HCT116 (cell line): ENCODE measurements around the gene RNF227. TPM values are rescaled to one million over a fixed set of nuclear protein-coding genes. Genes with fewer than 3 reads are reported as not detected.

Experiments
- ATAC-seq: fragments of 200-7000 bp; cut with Tn5 transposase; 2 replicates; pipeline ENCODE4 v1.9.1; 2020; ENCODE audit warnings: mild to moderate bottlenecking, moderate library complexity
- BruUV-seq: library from RNA; stranded (reverse); fragments of 400-500 nt; replicated peaks from 2 replicates; lab custom pipeline; 2021; lab: Mats Ljungman, UMichigan
- CTCF ChIA-PET: fragments of 300-600 bp; sonication (Branson Sonifier 250); formaldehyde crosslinking; loops from one replicate; lab custom pipeline; 2021; ENCODE audit warnings: antibody characterized with exemption; lab: Charles Lee
- POLR2A ChIA-PET: fragments of 300-600, 350-600 bp; sonication (Branson Sonifier 250); formaldehyde crosslinking; loops from one replicate; lab custom pipeline; 2021; ENCODE audit warnings: antibody characterized with exemption; lab: Charles Lee
- RAD21 ChIA-PET, 2 experiments: fragments of 300-600 bp; sonication (Branson Sonifier 250); formaldehyde crosslinking; loops; one replicate each; lab custom pipeline; 2023; ENCODE audit warnings: low total read pairs in 2 of 2; ENCODE audit not compliant: uncharacterized antibody in 2 of 2, unreplicated experiment in 2 of 2, low non-redundant PET in 1 of 2; lab: Charles Lee
- DNase-seq: peaks from one replicate; pipeline ENCODE4 v3.0.0-alpha.2; 2010; ENCODE audit warnings: low read depth, low spot score
- H2AFZ ChIP-seq: fragments of 200-600 bp; shearing (Covaris generic), sonication (generic); 2 replicates; pipeline ENCODE4 v1.6.1; 2017; ENCODE audit warnings: low read depth, mixed run types, mixed read lengths, antibody characterized with exemption, low read length; ENCODE audit not compliant: poor library complexity, severe bottlenecking
- H3K27ac ChIP-seq: 2 replicates; pipeline ENCODE4 v1.5.1; 2012; ENCODE audit warnings: low read depth, low read length
- H3K27me3 ChIP-seq: fragments of 200-600 bp; sonication (generic); 2 replicates; pipeline ENCODE4 v1.6.1; 2016; ENCODE audit warnings: mixed run types, low read length, mixed read lengths; ENCODE audit not compliant: insufficient read depth
- H3K36me3 ChIP-seq, 2 experiments: fragments of 200-500 bp in 1 of 2; fragments of 200-600 bp in 1 of 2; sonication (Bioruptor generic) in 1 of 2; sonication (generic) in 1 of 2; 2 replicates each; pipeline versions ENCODE4 v1.5.1 to v1.6.1; 2014 to 2016; ENCODE audit warnings: low read length in 2 of 2, inconsistent platforms in 1 of 2, mixed read lengths in 1 of 2, mixed run types in 1 of 2; ENCODE audit not compliant: insufficient read depth in 2 of 2, control insufficient read depth in 1 of 2
- H3K4me1 ChIP-seq, 2 experiments: fragments of 200-600 bp in 1 of 2; sonication (generic) in 1 of 2; 2 replicates each; pipeline versions ENCODE4 v1.5.1 to v1.6.1; 2012 to 2017; ENCODE audit warnings: low read length in 2 of 2, inconsistent platforms in 1 of 2, mild to moderate bottlenecking in 1 of 2, mixed read lengths in 1 of 2, mixed run types in 1 of 2, moderate library complexity in 1 of 2; ENCODE audit not compliant: insufficient read depth in 2 of 2, control insufficient read depth in 1 of 2
- H3K4me2 ChIP-seq: fragments of 200-600 bp; sonication (generic); 2 replicates; pipeline ENCODE4 v1.6.1; 2017; ENCODE audit warnings: mixed run types, low read length, mixed read lengths
- H3K4me3 ChIP-seq, 2 experiments: fragments of 200-600 bp in 1 of 2; sonication (generic) in 1 of 2; replicated peaks in 1 of 2; 2 replicates each; pipeline ENCODE4 v1.5.1; 2011 to 2016; ENCODE audit warnings: low read length in 2 of 2, control low read depth in 1 of 2, low read depth in 1 of 2, mild to moderate bottlenecking in 1 of 2, mixed read lengths in 1 of 2, mixed run types in 1 of 2
- H3K79me2 ChIP-seq: fragments of 200-600 bp; sonication (generic); 2 replicates; pipeline ENCODE4 v1.6.1; 2017; ENCODE audit warnings: mild to moderate bottlenecking, mixed run types, low read length, moderate library complexity, mixed read lengths; ENCODE audit not compliant: insufficient read depth
- H3K9ac ChIP-seq: fragments of 200-600 bp; sonication (generic); 2 replicates; pipeline ENCODE4 v1.6.1; 2016; ENCODE audit warnings: low read length, mixed read lengths
- H3K9me2 ChIP-seq: fragments of 200-600 bp; sonication (generic), shearing (Covaris generic); 2 replicates; pipeline ENCODE4 v1.6.1; 2017; ENCODE audit warnings: mixed run types, mild to moderate bottlenecking, moderate library complexity; ENCODE audit not compliant: insufficient read depth
- H3K9me3 ChIP-seq, 2 experiments: fragments of 200-500 bp in 1 of 2; fragments of 200-600 bp in 1 of 2; sonication (Bioruptor generic) in 1 of 2; sonication (generic) in 1 of 2; 2 replicates each; pipeline ENCODE4 v1.6.1; 2014 to 2017; ENCODE audit warnings: low read length in 2 of 2, mixed read lengths in 2 of 2, inconsistent platforms in 1 of 2, low read depth in 1 of 2, mild to moderate bottlenecking in 1 of 2, mixed run types in 1 of 2, moderate library complexity in 1 of 2; ENCODE audit not compliant: control insufficient read depth in 1 of 2, insufficient read depth in 1 of 2
- H4K20me1 ChIP-seq: fragments of 200-600 bp; sonication (generic), shearing (Covaris generic); 2 replicates; pipeline ENCODE4 v1.6.1; 2017; ENCODE audit warnings: mixed run types, mild to moderate bottlenecking, moderate library complexity; ENCODE audit not compliant: insufficient read depth
- CBX3 ChIP-seq: IDR thresholded peaks from 2 replicates; pipeline ENCODE4 v1.6.1; 2012; ENCODE audit warnings: low read depth
- CTCF ChIP-seq, 3 experiments: fragments of 200-600 bp in 1 of 3; sonication (generic) in 1 of 3; IDR thresholded peaks in 2 of 3; conservative IDR thresholded peaks in 1 of 3; 2 replicates each; pipeline ENCODE4 v1.5.1; 2012 to 2017; ENCODE audit warnings: low read depth in 2 of 3, low read length in 2 of 3, antibody characterized with exemption in 1 of 3, borderline replicate concordance in 1 of 3, control low read depth in 1 of 3, mild to moderate bottlenecking in 1 of 3, mixed read lengths in 1 of 3, mixed run types in 1 of 3, moderate library complexity in 1 of 3; ENCODE audit not compliant: insufficient read depth in 1 of 3
- EGR1 ChIP-seq: IDR thresholded peaks from 2 replicates; pipeline ENCODE4 v1.6.1; 2012; ENCODE audit warnings: low read depth
- JUND ChIP-seq: IDR thresholded peaks from 2 replicates; pipeline ENCODE4 v1.6.1; 2012
- POLR2A ChIP-seq: IDR thresholded peaks from 2 replicates; pipeline ENCODE4 v1.7.0; 2011; ENCODE audit warnings: borderline replicate concordance; ENCODE audit not compliant: insufficient read depth, insufficient read length; ENCODE audit errors: extremely low read depth
- POLR2AphosphoS5 ChIP-seq: IDR thresholded peaks from 2 replicates; pipeline ENCODE4 v1.6.1; 2011; ENCODE audit warnings: mild to moderate bottlenecking, low read depth, low read length, moderate library complexity
- REST ChIP-seq: IDR thresholded peaks from 2 replicates; pipeline ENCODE4 v1.6.1; 2012; ENCODE audit warnings: low read depth
- SP1 ChIP-seq: IDR thresholded peaks from 2 replicates; pipeline ENCODE4 v1.6.1; 2012; ENCODE audit warnings: low read depth
- SRF ChIP-seq: IDR thresholded peaks from 2 replicates; pipeline ENCODE4 v1.6.1; 2012; ENCODE audit warnings: low read depth
- ZBTB33 ChIP-seq: IDR thresholded peaks from 2 replicates; pipeline ENCODE4 v1.6.1; 2011; ENCODE audit warnings: mild to moderate bottlenecking, low read length, moderate library complexity; ENCODE audit not compliant: insufficient replicate concordance; ENCODE audit errors: extremely low read depth
- ZFX ChIP-seq: fragments of 450-650 bp; IDR thresholded peaks from 2 replicates; pipeline ENCODE4 v1.6.1; 2017
- ZNF274 ChIP-seq: fragments of 200-500 bp; sonication (Bioruptor generic); IDR thresholded peaks from 2 replicates; pipeline ENCODE4 v1.6.1; 2014; ENCODE audit warnings: mild to moderate bottlenecking, low read depth, low read length, inconsistent platforms
- intact Hi-C: fragments of 100-400 bp; cut with micrococcal nuclease; formaldehyde crosslinking; loops from 2 replicates; pipeline ENCODE4 v1.10.0; 2022
- total RNA-seq: library from RNA; stranded (reverse); gene quantifications from one replicate; pipeline ENCODE4 v1.2.1, GENCODE V29; 2021; ENCODE audit not compliant: unreplicated experiment

The RNF227 gene
- total RNA-seq, 1 experiment from 2014 or later: 0.74 TPM

GRCh38 chr17:7894226-7894625, 21.9 kb downstream of the RNF227 start:
- no peaks in the 10 kb centered on the region for H4K20me1 ChIP-seq
- peaks cover 8% of the 10 kb centered on the region in 2 experiments for H3K4me1 ChIP-seq
- no peaks in the 10 kb centered on the region for H3K9me3 ChIP-seq
- H3K4me2 ChIP-seq: no peak overlapping the region
- intact Hi-C loops: no loop called here
- H3K4me3 ChIP-seq: no peak overlapping the region
- no peak overlapping the region for H3K27ac ChIP-seq
- no peaks in the 10 kb centered on the region for H3K9me2 ChIP-seq
- H3K36me3 ChIP-seq: peaks cover 34 to 35% of the 10 kb centered on the region in 2 experiments; a peak in 3 of 4 replicates
- DNase-seq: no peak
- TF ChIP-seq ZBTB33 (no peak), SP1 (no peak), CBX3 (no peak), ZFX (no peak), EGR1 (no peak)
- TF ChIP-seq, all 23 proteins: peak for 0
- H3K27me3 ChIP-seq: no peaks in the 10 kb centered on the region
- CTCF ChIA-PET: no interaction called here
- ATAC-seq: no peak
- peaks cover 6% of the 10 kb centered on the region; the same call in 1 of the 2 replicates for H3K79me2 ChIP-seq
- H3K9ac ChIP-seq: no peak overlapping the region
- TSS peak; percentile 42 for BruUV-seq
- no peak overlapping the region for H2AFZ ChIP-seq
- RAD21 ChIA-PET: no interaction called here
- POLR2A ChIA-PET: no interaction called here

GRCh38 chr17:7893187-7893880, 22.8 kb downstream of the RNF227 start:
- Histone ChIP-seq H3K27me3 (no peaks in the 10 kb centered on the region), H3K9ac (no peak overlapping the region), H3K9me3 (no peaks in the 10 kb centered on the region), H3K9me2 (no peaks in the 10 kb centered on the region), H2AFZ (no peak overlapping the region), H3K4me1 (peaks cover 16 to 17% of the 10 kb centered on the region in 2 experiments), H3K4me2 (no peak overlapping the region), H3K36me3 (peaks cover 26 to 32% of the 10 kb centered on the region in 2 experiments; a peak in 3 of 4 replicates), H3K4me3 (no peak overlapping the region), H4K20me1 (no peaks in the 10 kb centered on the region), H3K79me2 (peaks cover 13% of the 10 kb centered on the region), H3K27ac (no peak overlapping the region)
- no TSS peak for BruUV-seq
- no peak for ATAC-seq
- ChIA-PET RAD21 (no interaction called here), CTCF (interaction anchor here (0.5 kb wide), 1 partner anchor 31 kb away, joined by 3 read pairs; no protein-coding TSS in a partner anchor), POLR2A (no interaction called here)
- DNase-seq: no peak
- intact Hi-C loops: no loop called here
- no peak for TF ChIP-seq CBX3
- no peak for TF ChIP-seq JUND
- TF ChIP-seq ZNF274: no peak
- TF ChIP-seq POLR2AphosphoS5: no peak
- TF ChIP-seq SRF: no peak
- TF ChIP-seq REST: no peak
- TF ChIP-seq CTCF (IDR thresholded peaks at IDR 0.05 in 2 of 3, conservative IDR thresholded peaks at IDR 0.05 in 1 of 3; ENCODE audit: borderline replicate concordance in 1 of 3, insufficient read depth in 1 of 3, low read depth in 2 of 3, low read length in 2 of 3): no peak
- no peak for TF ChIP-seq POLR2A
